GM23248 (cell line): Measurements from ENCODE around the gene PCSK5.

Experiments
- EZH2 ChIP-seq: fragments of 200-600 bp; sonication (generic); IDR thresholded peaks from 2 replicates; pipeline ENCODE4 v1.6.1; 2018; ENCODE audit warnings: antibody characterized with exemption, mild to moderate bottlenecking; ENCODE audit not compliant: insufficient read depth, poor library complexity, severe bottlenecking
- EZH2phosphoT487 ChIP-seq: fragments of 200-600 bp; sonication (generic); IDR thresholded peaks from 2 replicates; pipeline ENCODE4 v1.6.1; 2018; ENCODE audit warnings: antibody characterized with exemption, moderate library complexity, mild to moderate bottlenecking, low read depth; ENCODE audit not compliant: insufficient read depth

DNA sequence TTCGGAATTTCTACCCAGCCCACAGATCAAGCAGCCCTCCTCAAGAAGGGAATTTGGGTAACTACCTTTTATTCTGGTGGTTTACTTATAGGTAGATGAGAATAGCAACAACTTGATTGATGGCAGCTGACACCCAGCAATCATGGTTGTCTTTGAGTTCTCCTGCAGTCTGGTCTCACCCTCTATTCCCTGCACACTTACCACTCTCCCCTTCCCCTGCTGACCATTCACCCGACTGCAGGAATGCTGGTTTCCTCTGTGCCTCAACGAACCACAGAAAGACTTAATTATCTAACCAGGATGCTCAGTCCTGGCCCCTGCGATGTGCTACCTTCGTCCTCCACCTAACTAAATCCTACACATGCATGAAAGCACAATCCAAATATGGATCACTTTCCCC, 260.8 kb downstream of the PCSK5 start:
- TF ChIP-seq EZH2 (no peak), EZH2phosphoT487 (no peak)
